GM12874 (cell line): Measurements from ENCODE around the gene EXOC3L1.

Experiments
- CTCF ChIP-seq: IDR thresholded peaks from 2 replicates; pipeline ENCODE4 v1.5.1; 2011; ENCODE audit warnings: low read depth, mild to moderate bottlenecking, control low read depth, low read length, moderate library complexity; ENCODE audit not compliant: insufficient read depth

EXOC3L1 gene

DNA sequence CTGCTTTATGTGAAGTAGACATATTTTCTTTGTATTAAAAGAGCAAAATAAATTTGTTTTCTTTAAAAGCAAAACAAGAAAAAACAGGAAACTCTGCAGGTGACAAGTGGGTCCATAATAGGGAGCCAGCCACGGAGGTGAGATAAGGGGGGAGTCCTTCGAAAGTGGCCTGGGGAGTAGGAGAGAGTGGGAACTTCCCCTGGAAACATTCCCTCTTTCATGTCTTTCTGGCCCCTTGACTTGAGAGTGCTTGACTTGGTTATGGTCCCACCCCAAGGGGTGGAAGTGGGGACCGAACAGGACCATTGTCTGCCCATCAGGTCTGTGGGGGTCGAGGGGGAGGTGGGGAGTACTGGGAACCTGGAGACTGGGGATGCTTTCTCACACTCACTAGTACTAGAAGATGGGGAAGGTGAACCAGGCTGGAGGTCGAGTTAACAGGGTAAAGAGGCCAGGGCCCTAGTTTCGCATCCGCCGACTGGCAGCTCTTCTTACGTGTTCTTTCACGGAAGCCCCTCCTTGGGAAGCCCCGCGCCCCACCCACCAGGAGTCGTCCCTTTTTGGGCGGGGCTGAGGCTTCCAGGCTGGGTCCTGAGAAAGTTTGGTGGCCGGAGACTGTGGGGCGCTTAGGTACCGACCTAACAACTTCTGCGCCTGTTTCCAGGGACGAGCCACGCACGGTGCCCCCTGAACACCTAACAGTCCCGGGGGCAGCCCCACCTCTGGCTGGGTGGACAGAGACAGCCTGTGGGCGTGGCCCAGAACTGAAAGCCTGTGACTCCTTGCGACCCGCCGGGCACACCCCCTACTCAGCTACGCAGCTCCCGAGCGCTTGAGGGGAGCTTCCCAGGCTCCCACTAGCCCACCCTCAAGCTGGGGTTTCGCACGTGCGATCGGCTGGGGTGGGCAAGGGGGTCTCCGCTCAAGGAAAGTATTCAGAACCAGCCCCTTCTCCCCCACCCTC is 31.0 kb downstream of the EXOC3L1 start:
- TF ChIP-seq CTCF = no peak

GRCh38 chr16:67157892-67158635 is 31.9 kb downstream of the EXOC3L1 start:
- TF ChIP-seq CTCF = no peak

DNA sequence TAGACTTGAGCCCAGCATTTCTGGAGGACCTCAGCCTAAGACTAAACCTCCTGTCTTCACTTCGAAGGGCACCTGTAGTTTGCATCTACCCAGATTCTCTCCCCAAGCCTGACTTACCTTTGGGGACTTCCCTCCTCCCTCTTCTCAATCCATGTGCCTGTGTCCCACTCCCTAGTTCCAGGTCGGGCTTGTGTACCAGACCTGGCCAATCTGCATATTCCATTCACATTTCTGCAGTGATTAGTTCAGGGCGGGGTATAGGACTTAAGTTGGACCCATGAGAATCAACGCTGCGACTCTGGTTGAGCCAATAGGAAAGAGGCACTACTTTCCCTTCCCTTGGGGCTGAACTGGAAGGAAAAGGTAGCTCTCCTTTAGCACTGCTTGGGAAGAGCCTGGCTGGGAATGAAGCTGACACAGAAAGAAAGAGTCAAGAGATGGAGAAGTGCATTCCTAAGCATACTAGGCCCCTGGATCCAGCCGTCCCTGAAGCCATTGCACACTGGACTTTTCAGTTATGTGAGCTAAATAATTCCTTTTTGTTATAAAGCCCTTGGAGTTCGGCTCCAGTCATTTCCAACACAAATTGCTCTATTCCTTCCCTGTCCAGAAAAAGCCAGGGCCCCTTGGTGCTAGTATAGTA is 32.7 kb downstream of the EXOC3L1 start:
- TF ChIP-seq CTCF = no peak

DNA sequence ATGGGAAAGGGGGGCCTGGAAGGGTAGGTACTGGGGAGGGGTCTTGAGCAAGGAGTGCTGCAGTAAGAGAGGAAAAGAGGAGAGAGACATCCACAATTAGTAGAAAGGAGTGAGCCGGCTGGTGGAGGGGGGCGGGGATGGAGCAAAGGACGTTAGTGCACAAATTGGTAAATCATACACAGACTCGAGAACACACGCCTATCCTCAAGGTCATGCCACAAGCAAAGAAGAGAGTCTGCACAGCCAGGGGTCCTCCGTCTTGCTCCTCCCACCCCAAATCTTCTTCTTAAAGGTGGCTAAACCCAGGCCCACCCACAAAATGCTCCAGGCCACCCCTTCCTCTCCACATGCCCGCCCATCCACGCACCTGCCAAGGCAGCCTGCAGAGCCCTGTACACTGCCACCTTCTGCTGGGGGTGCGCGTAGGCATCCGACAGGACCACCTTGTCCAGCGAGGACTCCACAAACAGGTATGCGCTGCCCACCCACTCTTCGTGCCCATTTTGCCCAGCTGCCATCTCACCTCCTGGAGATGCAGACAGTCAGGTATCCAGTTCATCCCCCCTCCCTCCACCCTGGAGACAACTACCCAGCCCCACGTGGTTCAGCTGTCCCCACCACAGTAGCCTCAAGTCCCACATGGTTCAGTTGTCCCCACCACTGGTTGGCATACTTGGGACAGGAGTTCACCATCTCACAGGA is 33.6 kb downstream of the EXOC3L1 start:
- no peak for TF ChIP-seq CTCF

DNA sequence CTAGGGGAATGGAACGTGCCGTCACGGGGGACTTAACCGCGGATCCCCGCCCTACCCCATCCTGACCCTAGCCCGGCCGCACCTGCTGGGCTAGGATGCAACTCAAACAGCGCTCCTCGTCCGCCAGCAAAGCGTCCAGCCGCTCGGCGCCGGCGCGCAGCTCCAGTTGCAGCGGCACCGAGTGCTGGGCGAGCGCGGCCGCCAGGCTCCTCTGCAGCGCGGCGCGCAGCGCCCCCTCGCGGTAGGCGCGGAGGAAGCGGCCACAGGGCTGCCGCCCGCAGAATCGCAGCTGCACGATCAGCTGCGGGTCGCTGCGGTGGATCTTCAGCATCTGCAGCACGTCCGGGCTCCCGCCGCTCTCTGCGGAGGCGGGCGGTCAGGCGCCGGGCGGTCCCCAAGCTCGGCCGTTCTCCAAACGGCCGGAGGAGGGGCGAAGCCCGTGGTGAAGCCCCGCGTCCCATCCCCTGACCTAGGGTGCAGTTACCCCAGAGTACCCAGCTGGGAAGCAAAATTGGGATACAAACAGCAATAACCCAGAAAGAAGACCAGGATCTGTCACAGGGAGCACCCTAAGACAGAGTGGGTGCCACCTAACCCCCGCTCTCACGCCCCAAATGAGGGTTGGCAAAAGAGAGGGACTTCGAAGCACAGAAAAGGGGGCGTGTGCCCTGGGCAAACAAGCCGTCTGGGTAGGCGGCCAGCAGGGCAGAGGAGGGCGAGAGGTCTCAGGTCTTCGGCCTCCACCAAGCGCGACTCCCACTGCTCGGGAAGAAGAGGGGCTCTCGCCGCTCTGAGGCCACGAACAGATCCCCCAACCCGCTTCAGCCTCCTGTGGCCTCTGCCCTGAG is 34.4 kb downstream of the EXOC3L1 start:
- peak; percentile 99 for TF ChIP-seq CTCF

DNA sequence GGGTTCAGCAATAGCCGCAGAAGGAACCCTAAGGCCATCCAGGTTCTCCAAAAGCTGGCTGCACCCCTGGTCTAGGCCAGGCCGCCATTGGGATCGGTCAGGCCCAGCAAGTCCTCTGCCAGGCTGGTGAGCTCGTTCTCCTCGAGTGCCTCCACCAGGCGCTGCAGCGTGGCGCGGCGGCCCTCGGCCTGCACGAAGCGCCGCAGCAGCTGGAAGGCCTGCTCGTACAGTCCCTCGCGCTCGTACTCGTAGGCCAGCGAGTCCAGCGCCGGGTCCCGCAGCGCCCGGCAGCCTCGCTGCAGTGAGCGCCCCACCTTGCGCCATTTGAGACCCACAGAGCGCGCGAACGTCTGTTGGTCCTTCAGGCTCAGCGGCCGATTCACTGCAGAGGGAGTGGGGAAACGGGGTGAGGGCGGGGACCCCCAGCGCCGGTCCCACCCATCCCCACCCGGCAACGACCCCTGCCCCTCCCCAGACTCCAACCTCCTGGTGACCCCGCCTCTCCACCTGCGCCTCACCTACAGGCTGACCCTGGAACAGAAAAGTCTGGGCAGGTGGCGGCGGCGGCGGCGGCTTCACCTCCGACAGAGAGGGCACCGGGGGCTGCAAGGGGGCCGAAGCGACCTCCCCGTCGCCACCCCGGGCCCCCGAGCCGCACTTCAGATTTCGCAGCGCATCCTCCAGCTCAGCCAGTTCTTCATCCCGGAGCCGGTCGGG is 35.2 kb downstream of the EXOC3L1 start:
- no peak for TF ChIP-seq CTCF
